CD4-positive, alpha-beta T cell treated with Interleukin-10 for 1 hour (primary cell): ENCODE measurements around the gene ITPR2.
"Not testable (repeated sequence)": the region's sequence is repeated elsewhere in the genome, so short reads cannot be mapped to it uniquely, and the experiment has no call there.

Experiments
- DNase-seq: peaks from one replicate; pipeline ENCODE4 v3.0.0-alpha.2; 2020

ITPR2 gene

DNA sequence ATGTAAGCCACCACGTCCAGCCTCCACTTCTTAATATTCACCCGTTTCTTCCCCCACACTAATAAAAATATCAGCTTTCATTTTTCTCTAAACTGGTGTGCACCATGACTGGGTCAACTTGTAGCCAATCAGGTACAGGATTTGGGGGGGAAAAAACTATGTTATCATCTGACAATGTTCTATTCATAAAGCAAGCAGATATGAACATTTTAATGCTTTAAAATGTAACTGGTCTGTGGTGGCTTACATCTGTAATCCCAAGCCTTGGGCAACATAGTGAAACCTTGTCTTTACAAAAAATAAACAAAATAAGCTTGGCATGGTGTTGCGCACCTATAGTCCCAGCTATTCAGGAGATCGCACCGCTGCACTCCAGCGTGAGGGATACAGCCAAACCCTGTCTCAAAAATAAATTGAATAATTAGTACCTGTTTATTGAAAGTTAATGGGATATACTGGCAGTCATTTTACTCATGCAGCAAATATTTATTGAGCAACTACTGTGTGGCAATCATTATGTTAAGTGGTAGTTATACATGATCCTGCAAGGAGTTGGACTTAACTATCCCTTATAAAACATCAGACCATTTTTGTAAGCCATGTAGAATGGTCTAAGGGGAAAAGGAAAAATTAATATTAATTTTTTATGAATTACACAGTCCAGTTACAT is 15.3 kb upstream of the ITPR2 start:
- no peak for DNase-seq

- DNase-seq = no peak
Measured at GRCh38 chr12:26847431-26847830, 14.4 kb upstream of the ITPR2 start.

DNA sequence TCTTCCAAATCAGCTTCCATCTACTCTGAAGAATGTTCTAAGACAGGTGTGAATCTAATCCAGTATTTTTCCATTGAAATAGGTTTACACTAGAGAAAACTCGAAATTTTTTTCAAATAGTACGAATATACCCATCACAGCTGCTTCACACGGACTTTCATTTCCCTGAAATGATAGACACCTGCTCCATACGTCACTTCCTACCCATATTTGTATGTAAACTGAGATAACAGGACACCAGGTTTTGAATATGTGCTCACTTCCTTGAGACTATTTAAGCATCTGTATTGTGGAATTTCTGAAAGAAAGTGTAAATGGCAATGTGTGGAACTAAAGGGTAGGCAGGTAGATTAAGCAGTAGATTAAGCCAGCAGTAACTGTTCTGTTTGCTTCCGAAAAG is 13.4 kb upstream of the ITPR2 start:
- no peak for DNase-seq

GRCh38 chr12:26845984-26846383 is 13.0 kb upstream of the ITPR2 start:
- DNase-seq = no peak

- DNase-seq = peak; percentile 9
Measured at GRCh38 chr12:26845057-26845666, 12.2 kb upstream of the ITPR2 start.

- DNase-seq = no peak
Measured at GRCh38 chr12:26843311-26843710, 10.3 kb upstream of the ITPR2 start.

GRCh38 chr12:26841085-26841484 is 8.1 kb upstream of the ITPR2 start:
- no peak for DNase-seq

DNA sequence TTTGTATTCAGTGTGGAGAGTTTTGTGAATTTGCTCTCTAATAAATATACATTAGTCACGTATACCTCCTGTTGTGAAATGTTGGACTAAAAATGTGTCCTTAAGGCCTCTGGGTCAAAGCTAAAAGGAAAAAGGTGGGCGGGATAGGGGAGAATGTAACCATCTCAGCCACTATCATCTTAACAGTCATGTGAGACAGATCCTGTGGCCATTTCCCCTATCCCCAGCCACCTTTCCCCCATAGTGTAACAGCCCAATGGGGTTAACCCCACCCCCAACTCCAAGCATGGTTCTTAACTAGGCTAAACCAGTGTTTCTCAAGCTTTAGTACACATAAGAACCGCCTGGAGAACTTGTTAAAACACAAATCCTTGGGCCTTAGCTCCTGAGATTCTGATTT is 6.5 kb upstream of the ITPR2 start:
- DNase-seq = no peak

- DNase-seq = no peak
Measured at GRCh38 chr12:26838888-26839416, 6.0 kb upstream of the ITPR2 start.

GRCh38 chr12:26836201-26836600 is 3.2 kb upstream of the ITPR2 start:
- DNase-seq = no peak

DNA sequence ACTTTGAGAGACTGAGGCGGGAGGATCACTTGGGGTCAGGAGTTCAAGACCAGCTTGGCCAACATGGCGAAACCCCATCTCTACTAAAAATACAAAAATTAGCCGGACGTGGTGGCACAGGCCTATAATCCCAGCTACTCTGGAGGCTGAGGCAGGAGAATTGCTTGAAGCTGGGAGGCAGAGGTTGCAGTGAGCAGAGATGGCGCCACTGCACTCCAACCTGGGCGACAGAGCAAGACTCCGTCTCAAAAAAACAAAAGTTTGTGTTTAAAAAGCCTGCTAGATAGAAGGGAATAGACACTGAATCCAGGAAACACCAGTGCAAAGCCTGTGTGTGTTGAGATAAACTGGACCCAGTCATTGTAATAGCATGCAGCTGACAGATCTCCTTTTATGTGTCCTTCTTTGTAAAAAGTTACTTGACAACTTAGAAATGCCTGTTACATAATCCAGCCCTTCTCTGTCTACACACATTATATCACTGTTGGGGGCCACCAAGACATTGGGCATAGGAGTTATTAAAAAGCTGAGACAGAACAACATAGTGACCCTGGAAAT is 1.6 kb upstream of the ITPR2 start:
- DNase-seq = not testable (repeated sequence)

GRCh38 chr12:26833743-26834490 is 923 bp upstream of the ITPR2 start:
- DNase-seq = peak; percentile 34

- peak; percentile 68 for DNase-seq
Measured at GRCh38 chr12:26831951-26832821, 808 bp downstream of the ITPR2 start.

DNA sequence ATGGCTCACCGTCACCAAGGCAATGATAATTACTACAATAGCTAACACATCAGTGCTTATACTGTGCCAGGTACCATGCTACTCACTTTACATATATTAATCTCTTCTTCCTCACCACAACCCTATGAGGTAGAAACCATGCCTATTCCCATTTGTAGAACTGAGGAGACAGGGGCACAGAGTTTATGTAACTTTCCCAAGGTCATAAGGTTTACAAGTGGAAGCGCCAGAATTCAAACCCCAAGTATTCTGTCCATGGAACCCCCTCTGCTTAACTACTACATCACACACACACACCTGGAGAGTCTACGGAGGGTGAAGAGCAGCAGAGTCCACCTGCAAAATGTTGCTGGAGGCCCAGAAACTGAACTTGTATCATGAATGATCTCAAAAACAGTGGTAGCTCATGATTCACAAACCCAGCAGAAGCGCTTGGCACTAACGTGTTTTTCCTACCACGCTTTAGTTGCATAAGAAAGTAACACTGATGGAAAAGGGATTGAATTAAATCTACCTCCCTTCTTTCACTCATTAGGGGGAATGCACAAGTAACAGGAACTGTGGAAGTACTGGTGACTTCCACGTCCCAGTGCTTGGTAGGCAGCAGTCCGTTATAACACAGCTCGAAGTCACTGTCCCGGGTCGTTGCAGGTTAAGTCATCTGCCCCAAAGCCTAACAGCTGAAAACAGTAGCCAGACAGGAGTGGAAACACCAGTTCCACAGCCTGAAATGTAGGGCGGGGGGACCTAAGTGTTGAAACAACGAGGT is 2.0 kb downstream of the ITPR2 start:
- DNase-seq = no peak

- DNase-seq = no peak
Measured at GRCh38 chr12:26830363-26830762, 2.6 kb downstream of the ITPR2 start.

GRCh38 chr12:26828280-26829073 is 4.5 kb downstream of the ITPR2 start:
- DNase-seq = no peak

DNA sequence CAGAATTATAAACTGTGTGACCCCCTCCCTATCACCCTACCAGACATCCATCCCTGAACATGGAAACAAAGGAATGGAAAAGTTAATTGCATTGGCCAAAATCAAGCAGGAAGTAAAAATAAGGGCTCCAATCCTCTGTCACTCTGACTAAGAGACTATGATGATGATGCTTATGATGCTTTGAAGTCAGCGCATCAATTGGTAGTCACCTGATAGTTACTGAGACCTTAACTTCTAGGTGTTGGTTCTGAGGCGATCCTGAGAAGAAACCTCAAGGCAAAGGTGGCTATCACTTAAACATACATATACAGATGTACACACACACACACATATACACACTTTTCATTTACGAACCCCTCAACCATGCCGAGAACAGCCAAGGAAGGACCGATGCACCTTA is 6.6 kb downstream of the ITPR2 start:
- DNase-seq = no peak

- no peak for DNase-seq
Measured at GRCh38 chr12:26825459-26826016, 7.5 kb downstream of the ITPR2 start.

DNA sequence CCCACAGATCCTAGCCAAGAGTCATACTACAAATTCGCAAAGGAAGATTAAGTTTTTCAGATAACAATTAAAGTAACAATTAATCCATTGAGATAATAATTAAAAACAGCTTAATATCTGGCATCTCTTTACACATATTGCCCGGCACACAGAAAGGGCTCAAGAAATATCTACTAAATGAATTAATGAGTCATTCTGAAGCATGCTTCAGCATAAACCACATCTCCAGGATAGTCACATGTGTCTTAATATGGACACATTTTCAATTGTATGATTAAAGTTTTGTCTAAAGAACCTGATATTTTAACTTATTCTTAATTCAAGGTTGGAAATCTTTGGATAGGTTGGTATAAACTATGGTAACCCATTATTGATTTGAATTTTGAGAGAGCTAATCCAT is 9.6 kb downstream of the ITPR2 start:
- DNase-seq = no peak

GRCh38 chr12:26822026-26822425 is 11.0 kb downstream of the ITPR2 start:
- DNase-seq = no peak
